A204.1 (cell line): ENCODE measurements around the gene BTBD9.

Experiments used
- FAIRE-seq: peaks from 2 replicates; lab custom pipeline; 2012; peaks lifted over from hg19 to GRCh38; lab: Jason Lieb, UNC

BTBD9 gene

DNA sequence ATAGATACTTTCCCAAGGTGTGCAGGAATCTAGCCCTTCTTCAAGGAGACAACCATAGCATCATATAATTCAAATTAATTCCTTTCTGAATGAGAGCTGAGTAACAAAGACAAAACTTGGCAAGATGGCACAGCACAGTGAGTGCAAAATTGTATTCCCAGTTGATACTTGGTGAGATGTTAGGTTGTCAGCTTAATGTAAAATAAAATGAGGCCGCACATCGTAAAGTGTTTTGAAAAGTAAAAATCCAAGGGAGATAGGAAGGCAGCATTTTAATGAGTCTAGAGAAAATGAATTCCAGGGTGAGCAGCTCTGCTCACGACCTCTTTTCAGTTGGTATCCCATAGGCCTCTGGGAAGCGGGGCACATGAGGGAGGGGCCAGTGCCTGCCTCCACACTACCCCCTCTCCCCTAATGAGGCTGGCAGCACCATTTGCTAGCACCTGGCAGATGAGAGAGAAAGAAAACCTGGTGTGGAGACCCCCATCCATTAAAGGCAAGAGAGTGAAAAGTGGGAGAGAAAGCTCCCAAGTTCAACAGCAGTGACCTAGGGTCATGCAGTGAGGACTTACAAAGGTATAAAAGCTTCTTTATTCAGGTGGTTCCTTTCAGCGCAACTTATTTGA is 158.4 kb downstream of the BTBD9 start:
- no peak for FAIRE-seq

- FAIRE-seq = no peak
Observed at GRCh38 chr6:38480036-38480435, 159.7 kb downstream of the BTBD9 start.

DNA sequence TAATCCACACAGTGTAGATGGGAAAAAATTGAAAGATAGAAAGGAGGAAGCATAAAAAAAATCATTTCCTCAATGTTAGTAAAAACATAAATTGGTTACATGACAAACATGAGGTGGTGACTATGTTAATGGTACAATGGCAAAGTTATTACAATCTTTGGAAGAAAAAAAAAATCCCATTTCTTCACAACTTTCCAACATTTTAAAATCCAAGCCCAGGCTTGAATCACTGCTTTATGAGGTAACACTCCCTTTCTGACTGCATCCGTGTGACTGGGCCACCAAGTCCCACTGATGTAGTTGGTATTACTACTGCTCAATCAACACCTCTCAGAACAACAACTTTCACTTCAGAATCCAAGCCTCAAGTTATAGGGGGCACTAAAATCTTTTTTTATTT is 160.4 kb downstream of the BTBD9 start:
- no peak for FAIRE-seq

DNA sequence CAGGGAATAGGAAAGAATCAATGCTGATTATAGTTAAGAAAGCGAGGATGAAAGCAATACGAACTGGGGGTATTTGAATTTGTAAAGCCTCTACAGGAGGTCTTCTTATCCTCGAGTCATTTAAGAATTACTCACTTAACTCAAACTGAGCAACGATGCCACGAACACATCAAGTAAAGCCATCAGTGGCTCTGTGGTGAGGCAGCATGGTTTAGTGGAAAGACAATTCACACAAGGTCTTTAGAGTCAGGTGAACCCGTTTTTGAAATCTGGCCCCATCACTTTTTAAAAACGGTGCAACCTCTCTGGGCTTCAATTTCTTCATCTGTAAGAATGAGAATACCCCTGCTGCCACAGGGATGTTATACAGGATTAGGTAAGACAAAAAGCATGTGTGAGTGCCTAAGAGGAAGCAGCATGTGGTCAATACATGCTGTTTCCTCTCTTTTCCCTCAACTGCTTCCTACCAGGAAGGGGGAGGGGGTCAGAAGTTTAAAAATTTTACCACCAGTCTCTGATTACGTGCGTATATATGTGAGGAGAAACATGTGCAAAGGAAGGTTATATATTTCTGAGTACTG is 162.0 kb downstream of the BTBD9 start:
- FAIRE-seq = no peak

- FAIRE-seq = no peak
Observed at GRCh38 chr6:38476888-38477287, 162.8 kb downstream of the BTBD9 start.

- FAIRE-seq = no peak
Observed at GRCh38 chr6:38476141-38476540, 163.6 kb downstream of the BTBD9 start.

- FAIRE-seq = no peak
Observed at GRCh38 chr6:38470548-38470947, 169.2 kb downstream of the BTBD9 start.

DNA sequence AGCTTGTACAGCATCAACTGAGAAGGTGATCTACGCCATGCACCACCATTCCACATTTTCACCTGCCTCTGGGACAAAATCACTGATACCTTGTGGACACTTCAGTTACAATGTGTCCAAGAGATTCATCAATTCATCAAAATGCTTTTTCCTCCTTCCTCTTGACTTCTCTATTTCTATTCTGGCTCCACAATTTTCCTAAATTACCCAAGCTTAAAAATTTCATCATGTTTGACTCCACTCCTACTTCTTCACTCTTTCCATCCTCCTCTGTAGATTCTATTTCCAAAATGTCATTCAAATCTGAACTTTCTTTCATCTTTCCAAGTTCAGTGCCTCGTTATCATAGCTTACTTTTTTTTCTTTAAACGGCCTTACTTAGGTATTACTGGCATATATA is 172.2 kb downstream of the BTBD9 start:
- FAIRE-seq = no peak

- no peak for FAIRE-seq
Observed at GRCh38 chr6:38460186-38460585, 179.5 kb downstream of the BTBD9 start.

- FAIRE-seq = no peak
Observed at GRCh38 chr6:38459291-38459690, 180.4 kb downstream of the BTBD9 start.

GRCh38 chr6:38453861-38454260 is 185.9 kb downstream of the BTBD9 start:
- no peak for FAIRE-seq

DNA sequence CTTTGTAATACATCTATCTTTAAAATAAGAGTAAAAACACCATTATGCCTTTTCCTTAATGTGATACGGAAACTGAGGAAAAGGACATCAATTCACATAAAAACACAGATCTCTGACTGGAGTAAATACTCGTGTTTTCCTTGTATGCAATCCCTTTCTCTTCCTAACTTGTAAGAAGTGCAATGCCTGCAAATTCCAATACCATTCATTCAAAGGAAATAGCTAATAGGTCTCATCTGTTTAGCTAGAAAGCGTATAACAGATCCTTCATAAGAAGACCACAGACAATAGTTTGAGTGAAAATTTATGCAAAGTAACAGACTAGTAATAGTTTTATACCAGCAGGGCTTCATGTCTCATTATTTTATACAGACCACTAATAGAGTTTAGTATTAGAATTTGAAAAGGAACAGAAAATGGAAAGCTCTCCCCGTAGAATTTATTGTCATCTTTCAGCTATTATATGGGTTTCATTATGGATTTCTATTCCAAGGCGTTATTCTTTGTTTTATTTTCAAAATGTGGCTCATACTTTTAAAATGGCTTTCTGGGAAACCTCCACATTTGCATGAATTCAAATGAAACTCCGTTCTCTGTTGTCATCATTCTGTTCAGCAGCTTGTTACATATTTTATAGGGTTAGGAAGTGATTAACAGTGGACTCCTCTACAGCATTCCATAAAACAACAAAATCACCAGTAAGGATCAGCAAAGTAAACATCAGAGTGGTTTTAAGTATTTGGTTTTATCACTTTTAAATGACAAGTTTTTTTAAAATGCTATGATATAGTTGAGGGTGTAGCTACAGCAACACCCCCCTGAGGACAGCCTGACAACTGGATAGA is 186.7 kb downstream of the BTBD9 start:
- no peak for FAIRE-seq

GRCh38 chr6:38450717-38451116 is 189.0 kb downstream of the BTBD9 start:
- FAIRE-seq = no peak

- FAIRE-seq = no peak
Observed at GRCh38 chr6:38445925-38446324, 193.8 kb downstream of the BTBD9 start.

GRCh38 chr6:38445336-38445735 is 194.4 kb downstream of the BTBD9 start:
- no peak for FAIRE-seq

GRCh38 chr6:38443352-38444144 is 196.2 kb downstream of the BTBD9 start:
- FAIRE-seq = no peak

GRCh38 chr6:38438097-38438496 is 201.6 kb downstream of the BTBD9 start:
- FAIRE-seq = no peak

GRCh38 chr6:38436726-38437465 is 202.8 kb downstream of the BTBD9 start:
- FAIRE-seq = no peak

DNA sequence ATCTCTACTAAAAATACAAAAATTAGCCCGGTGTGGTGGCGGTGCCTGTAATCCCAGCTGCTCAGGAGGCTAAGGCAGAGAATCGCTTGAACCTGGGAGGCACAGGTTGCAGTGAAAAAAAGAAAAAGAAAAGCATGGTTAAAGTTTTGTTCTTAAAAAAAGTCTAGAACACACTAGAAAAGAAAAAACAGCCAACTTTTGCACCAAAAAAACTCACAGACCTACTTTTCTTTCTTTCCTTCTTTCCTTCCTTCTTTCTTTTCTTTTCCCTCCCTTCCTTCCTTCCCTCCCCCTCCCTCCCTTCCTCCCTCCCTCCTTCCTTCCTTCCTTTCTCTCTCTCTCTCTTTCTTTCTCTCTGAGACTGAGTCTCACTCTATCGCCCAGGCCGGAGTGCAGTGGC is 204.4 kb downstream of the BTBD9 start:
- no peak for FAIRE-seq

GRCh38 chr6:38434051-38434450 is 205.7 kb downstream of the BTBD9 start:
- no peak for FAIRE-seq

GRCh38 chr6:38432479-38432878 is 207.2 kb downstream of the BTBD9 start:
- no peak for FAIRE-seq

DNA sequence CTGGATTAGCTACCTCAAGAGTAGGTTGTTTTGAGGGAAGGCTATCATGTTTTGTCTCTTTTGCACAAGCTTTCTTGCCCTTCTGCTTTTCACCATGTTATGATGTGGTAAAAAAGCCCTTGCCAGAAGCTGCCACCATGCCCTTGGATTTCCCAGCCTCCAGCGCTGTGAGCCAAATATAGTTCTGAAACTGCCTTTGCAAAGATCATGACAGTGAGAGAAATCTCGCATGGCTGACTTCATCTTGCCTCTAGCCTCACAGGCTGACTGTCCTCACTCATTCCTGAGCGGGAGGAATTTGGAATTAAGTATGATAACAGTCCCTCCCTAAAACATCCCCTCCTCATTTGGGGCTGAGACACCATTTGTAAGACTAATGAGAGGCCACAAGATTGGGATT is 207.7 kb downstream of the BTBD9 start:
- FAIRE-seq = no peak
